Mesendoderm (in vitro differentiated cells): ENCODE measurements around the gene GJC1.

Source experiments
- DNase-seq: peaks from one replicate; pipeline ENCODE4 v3.0.0; 2013
- H2AK5ac ChIP-seq: 2 replicates; pipeline ENCODE4 v1.6.1; 2013; ENCODE audit warnings: low read length, inconsistent platforms
- H2BK120ac ChIP-seq: 2 replicates; pipeline ENCODE4 v1.6.1; 2013; ENCODE audit warnings: low read depth, mild to moderate bottlenecking, low read length, moderate library complexity, mixed read lengths
- H2BK15ac ChIP-seq: replicated peaks from 2 replicates; pipeline ENCODE4 v1.6.1; 2013; ENCODE audit warnings: low read depth, mild to moderate bottlenecking, moderate library complexity
- H2BK5ac ChIP-seq: 2 replicates; pipeline ENCODE4 v1.6.1; 2013; ENCODE audit warnings: low read length, inconsistent platforms
- H3K18ac ChIP-seq: 2 replicates; pipeline ENCODE4 v1.6.1; 2013; ENCODE audit warnings: mild to moderate bottlenecking, low read length, mixed read lengths
- H3K23ac ChIP-seq: one replicate; pipeline ENCODE4 v1.6.1; 2013; ENCODE audit warnings: low read length
- H3K27ac ChIP-seq: 2 replicates; pipeline ENCODE4 v1.5.1; 2013; ENCODE audit warnings: low read depth, mild to moderate bottlenecking, inconsistent platforms, low read length, moderate library complexity
- H3K27me3 ChIP-seq: 2 replicates; pipeline ENCODE4 v1.6.1; 2013; ENCODE audit warnings: low read length, control low read depth, mild to moderate bottlenecking, inconsistent platforms; ENCODE audit not compliant: insufficient read depth, poor library complexity
- H3K36me3 ChIP-seq: 2 replicates; pipeline ENCODE4 v1.6.1; 2013; ENCODE audit warnings: low read length, inconsistent platforms; ENCODE audit not compliant: control insufficient read depth, insufficient read depth
- H3K4ac ChIP-seq: one replicate; pipeline ENCODE4 v1.6.1; 2013; ENCODE audit warnings: low read depth, mild to moderate bottlenecking, low read length, moderate library complexity
- H3K4me1 ChIP-seq: 2 replicates; pipeline ENCODE4 v1.6.1; 2013; ENCODE audit warnings: low read depth, low read length, inconsistent platforms; ENCODE audit not compliant: control insufficient read depth
- H3K4me2 ChIP-seq: 2 replicates; pipeline ENCODE4 v1.6.1; 2013; ENCODE audit warnings: low read length
- H3K4me3 ChIP-seq: 2 replicates; pipeline ENCODE4 v1.5.1; 2013; ENCODE audit warnings: mild to moderate bottlenecking, low read length
- H3K56ac ChIP-seq: one replicate; pipeline ENCODE4 v1.6.1; 2013; ENCODE audit warnings: low read length
- H3K79me1 ChIP-seq: 2 replicates; pipeline ENCODE4 v1.6.1; 2013; ENCODE audit warnings: low read length, inconsistent platforms
- H3K79me2 ChIP-seq: 2 replicates; pipeline ENCODE4 v1.6.1; 2013; ENCODE audit warnings: mild to moderate bottlenecking, low read length; ENCODE audit not compliant: control insufficient read depth, insufficient read depth
- H3K9ac ChIP-seq: 2 replicates; pipeline ENCODE4 v1.6.1; 2013; ENCODE audit warnings: low read length, inconsistent platforms
- H4K5ac ChIP-seq: one replicate; pipeline ENCODE4 v1.6.1; 2013; ENCODE audit warnings: low read length
- H4K8ac ChIP-seq: one replicate; pipeline ENCODE4 v1.6.1; 2013; ENCODE audit warnings: low read depth, mild to moderate bottlenecking, control low read depth, low read length, moderate library complexity
- WGBS: extraction: QIAGEN DNeasy Blood & Tissue Kit; methylation state at CpG from one replicate; pipeline ENCODE4 v1.1.7; 2013; ENCODE audit warnings: low lambda C conversion rate, missing lambda C conversion rate; ENCODE audit not compliant: insufficient coverage; ENCODE audit errors: extremely low coverage; 5-methylcytosine and 5-hydroxymethylcytosine counted together

GJC1 gene

DNA sequence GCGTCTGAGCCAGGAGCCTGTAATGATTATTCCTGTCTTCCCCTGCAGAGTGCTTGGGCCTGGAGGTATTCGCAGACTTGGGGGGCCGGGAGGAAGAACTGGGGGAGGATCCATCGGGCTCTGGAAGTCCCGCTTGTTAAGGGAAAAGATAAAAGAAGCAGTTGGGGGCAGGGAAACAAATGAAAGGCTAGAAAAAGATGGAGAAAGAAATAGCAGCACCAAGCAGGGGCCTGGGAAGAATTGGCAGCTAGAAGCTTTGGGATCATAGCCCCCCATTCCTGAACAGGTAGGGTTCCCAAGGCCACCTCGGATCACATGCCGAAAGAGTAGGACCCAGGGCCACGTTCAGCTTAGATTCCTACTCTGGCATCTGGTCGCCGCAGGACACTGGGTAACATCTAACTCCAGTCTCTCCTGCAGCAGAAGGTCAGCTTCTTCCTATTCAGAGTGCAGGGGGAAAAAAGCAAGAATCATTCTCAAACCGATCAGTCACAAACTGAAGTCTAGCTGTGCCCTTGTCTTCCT, 47.7 kb downstream of the GJC1 start:
- Histone ChIP-seq H4K5ac (no peak overlapping the region), H3K4me3 (no peak overlapping the region), H3K27me3 (no peaks in the 10 kb centered on the region), H3K4me1 (peaks cover 5% of the 10 kb centered on the region), H2BK5ac (no peak overlapping the region), H3K9ac (peak overlapping the region; percentile 32), H3K4ac (no peak overlapping the region), H3K56ac (peak overlapping the region; percentile 69), H3K27ac (no peak overlapping the region), H3K18ac (no peak overlapping the region), H4K8ac (no peak overlapping the region), H3K79me2 (no peaks in the 10 kb centered on the region), H2BK120ac (no peak overlapping the region), H3K23ac (no peak overlapping the region), H2BK15ac (no peak overlapping the region), H3K36me3 (no peaks in the 10 kb centered on the region), H2AK5ac (peak overlapping the region; percentile 22), H3K4me2 (no peak overlapping the region), H3K79me1 (no peaks in the 10 kb centered on the region)
- no peak for DNase-seq
- no CpG with 5 or more reads among the region's 11 CpGs for WGBS

DNA sequence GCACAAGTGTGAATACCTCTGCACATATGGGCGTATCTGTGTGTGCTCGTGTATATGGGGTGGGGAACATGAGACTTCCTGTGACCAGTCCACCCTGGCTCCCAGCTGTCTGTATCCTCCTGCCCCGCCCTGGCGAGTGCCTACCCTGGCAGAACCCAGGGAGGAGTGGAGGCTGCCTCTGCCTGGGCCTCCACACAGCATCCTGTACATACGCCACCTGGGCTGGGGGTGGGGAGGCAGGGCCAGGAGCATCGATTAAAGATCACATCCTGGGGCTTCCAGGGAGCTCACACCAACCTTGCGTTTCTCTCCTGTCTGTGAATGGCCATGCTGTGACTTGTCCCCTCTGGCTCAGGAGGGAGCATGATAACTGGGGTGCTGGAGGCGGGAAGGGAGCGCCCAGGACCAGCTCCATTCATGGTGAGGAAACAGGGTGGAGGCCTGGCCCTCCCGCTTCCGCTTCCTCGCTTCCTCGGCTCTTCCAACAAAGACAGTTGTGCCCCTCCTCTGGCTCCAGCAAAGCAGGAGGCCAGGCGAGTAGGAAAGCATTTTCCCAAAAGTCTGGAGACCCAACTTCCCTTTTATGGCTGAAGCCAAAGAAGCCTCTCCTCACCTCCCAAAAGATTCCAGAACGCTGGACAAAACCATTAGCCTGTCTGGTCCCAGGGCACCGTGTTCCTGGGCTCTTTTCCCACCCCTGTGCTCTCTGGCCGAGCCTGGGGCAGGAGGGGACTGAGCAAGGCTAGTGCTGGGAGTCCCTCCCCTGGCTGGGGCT, 48.3 kb downstream of the GJC1 start:
- Histone ChIP-seq H3K79me2 (no peaks in the 10 kb centered on the region), H3K4me2 (no peak overlapping the region), H2BK5ac (no peak overlapping the region), H4K8ac (no peak overlapping the region), H3K18ac (no peak overlapping the region), H2BK120ac (no peak overlapping the region), H4K5ac (no peak overlapping the region), H2AK5ac (no peak overlapping the region), H3K79me1 (no peaks in the 10 kb centered on the region), H3K36me3 (no peaks in the 10 kb centered on the region), H3K4ac (no peak overlapping the region), H3K27me3 (no peaks in the 10 kb centered on the region), H3K4me3 (no peak overlapping the region), H3K4me1 (peaks cover 5% of the 10 kb centered on the region), H3K9ac (peak overlapping the region; percentile 32), H2BK15ac (no peak overlapping the region), H3K27ac (no peak overlapping the region), H3K23ac (no peak overlapping the region), H3K56ac (peak overlapping the region; percentile 69)
- no CpG with 5 or more reads among the region's 17 CpGs for WGBS
- peak; percentile 58 for DNase-seq

DNA sequence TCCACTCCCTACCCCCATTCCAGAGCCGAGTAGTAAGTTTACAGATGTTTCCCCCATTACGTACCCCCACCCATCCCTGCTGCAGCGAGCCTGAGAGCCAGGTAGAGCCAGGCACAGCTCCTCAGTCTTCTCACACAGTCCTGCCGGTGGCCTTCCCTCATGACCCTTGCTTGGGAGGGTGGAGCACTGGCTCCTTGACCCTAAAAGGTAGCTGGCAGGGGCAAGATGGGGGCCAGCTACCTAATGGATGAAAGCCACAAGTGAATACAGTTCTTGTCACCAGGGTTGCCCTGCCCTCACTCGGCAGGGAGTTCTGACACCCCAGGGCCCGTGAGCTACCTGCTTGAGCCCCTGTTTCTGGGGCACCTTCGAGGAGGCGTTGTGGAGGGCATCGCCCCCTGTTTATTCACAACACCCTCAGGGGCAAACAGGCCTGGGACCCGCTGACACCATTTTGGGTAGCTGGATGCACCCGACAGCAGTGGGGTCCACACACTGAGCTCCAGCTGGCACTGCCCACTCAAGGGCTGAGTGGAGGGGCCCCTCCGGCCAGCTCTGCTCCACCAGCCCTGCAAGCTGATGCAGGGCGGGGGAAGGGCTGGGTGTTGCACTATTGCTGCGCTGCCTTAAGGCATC, 49.1 kb downstream of the GJC1 start:
- H3K4me2 ChIP-seq: no peak overlapping the region
- no CpG with 5 or more reads among the region's 14 CpGs for WGBS
- no peak overlapping the region for H3K18ac ChIP-seq
- H3K9ac ChIP-seq: no peak overlapping the region
- no peak for DNase-seq
- peaks cover 5% of the 10 kb centered on the region for H3K4me1 ChIP-seq
- H3K56ac ChIP-seq: peak overlapping the region; percentile 17
- H3K4me3 ChIP-seq: no peak overlapping the region
- H3K36me3 ChIP-seq: no peaks in the 10 kb centered on the region
- no peaks in the 10 kb centered on the region for H3K79me2 ChIP-seq
- no peak overlapping the region for H3K4ac ChIP-seq
- no peak overlapping the region for H2BK15ac ChIP-seq
- no peaks in the 10 kb centered on the region for H3K27me3 ChIP-seq
- H4K8ac ChIP-seq: no peak overlapping the region
- H4K5ac ChIP-seq: no peak overlapping the region
- no peak overlapping the region for H2BK5ac ChIP-seq
- no peaks in the 10 kb centered on the region for H3K79me1 ChIP-seq
- H3K23ac ChIP-seq: no peak overlapping the region
- no peak overlapping the region for H3K27ac ChIP-seq
- H2AK5ac ChIP-seq: peak overlapping the region; percentile 50
- H2BK120ac ChIP-seq: no peak overlapping the region

DNA sequence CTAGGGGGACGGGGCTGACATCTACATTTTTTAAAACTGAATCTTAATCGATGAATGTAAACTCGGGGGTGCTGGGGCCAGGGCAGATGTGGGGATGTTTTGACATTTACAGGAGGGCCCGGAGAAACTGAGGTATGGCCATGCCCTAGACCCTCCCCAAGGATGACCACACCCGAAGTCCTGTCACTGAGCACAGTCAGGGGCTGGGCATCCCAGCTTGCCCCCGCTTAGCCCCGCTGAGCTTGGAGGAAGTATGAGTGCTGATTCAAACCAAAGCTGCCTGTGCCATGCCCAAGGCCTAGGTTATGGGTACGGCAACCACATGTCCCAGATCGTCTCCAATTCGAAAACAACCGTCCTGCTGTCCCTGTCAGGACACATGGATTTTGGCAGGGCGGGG, 49.9 kb downstream of the GJC1 start:
- Histone ChIP-seq H3K79me2 (no peaks in the 10 kb centered on the region), H3K36me3 (no peaks in the 10 kb centered on the region), H2BK15ac (no peak overlapping the region), H3K4me3 (no peak overlapping the region), H3K18ac (no peak overlapping the region), H3K56ac (no peak overlapping the region), H2BK5ac (no peak overlapping the region), H3K4me1 (peaks cover 5% of the 10 kb centered on the region), H4K8ac (no peak overlapping the region), H3K9ac (no peak overlapping the region), H3K23ac (no peak overlapping the region), H3K4ac (no peak overlapping the region), H2BK120ac (no peak overlapping the region), H3K27ac (no peak overlapping the region), H3K79me1 (no peaks in the 10 kb centered on the region), H3K4me2 (no peak overlapping the region), H3K27me3 (no peaks in the 10 kb centered on the region), H2AK5ac (no peak overlapping the region), H4K5ac (no peak overlapping the region)
- WGBS: no CpG with 5 or more reads among the region's 12 CpGs
- no peak for DNase-seq

DNA sequence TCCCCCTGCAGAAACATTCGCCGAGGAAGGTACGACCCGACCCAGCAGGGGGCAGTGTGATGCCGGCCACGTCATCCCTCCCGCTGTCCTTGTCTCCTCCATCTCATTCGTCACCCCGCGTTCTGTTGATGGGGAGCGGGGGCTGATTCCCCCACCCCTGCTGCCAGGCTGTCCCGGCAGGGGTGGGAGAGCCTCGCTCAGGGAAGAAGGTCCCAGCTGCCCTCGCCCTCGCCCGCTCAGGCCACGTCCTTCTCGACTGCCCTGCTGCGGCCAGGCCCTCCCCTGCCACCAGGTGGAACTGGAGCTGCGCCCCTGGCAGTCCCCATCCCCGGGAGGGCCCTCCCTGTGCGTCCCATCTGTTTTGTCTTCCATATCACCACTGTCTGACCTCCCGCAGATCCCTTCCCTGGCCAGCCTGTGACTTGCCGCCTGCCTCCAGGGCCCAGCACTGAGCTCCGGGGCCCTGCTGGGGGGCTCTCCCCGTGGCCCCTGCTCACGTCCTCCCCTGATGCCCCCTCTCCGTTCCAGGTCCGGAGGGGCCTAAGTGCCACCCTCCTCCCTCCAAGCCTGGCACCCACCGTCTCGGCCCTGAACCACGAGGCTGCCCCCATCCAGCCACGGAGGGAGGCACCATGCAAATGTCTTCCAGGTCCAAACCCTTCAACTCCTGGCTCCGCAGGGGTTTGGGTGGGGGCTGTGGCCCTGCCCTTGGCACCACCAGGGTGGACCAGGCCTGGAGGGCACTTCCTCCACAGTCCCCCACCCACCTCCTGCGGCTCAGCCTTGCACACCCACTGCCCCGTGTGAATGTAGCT, 50.7 kb downstream of the GJC1 start:
- peak; percentile 83 for DNase-seq
- Histone ChIP-seq H3K4me3 (no peak overlapping the region), H3K27me3 (no peaks in the 10 kb centered on the region), H2BK120ac (no peak overlapping the region), H3K9ac (peak overlapping the region; percentile 49), H2BK15ac (no peak overlapping the region), H3K18ac (no peak overlapping the region), H3K56ac (peak overlapping the region; percentile 84), H3K23ac (no peak overlapping the region), H3K4me1 (peaks cover 5% of the 10 kb centered on the region), H3K4me2 (peak overlapping the region; percentile 49), H3K27ac (no peak overlapping the region), H2AK5ac (no peak overlapping the region), H2BK5ac (no peak overlapping the region), H3K79me2 (no peaks in the 10 kb centered on the region), H4K8ac (no peak overlapping the region), H3K79me1 (no peaks in the 10 kb centered on the region), H4K5ac (no peak overlapping the region), H3K4ac (no peak overlapping the region), H3K36me3 (no peaks in the 10 kb centered on the region)
- no CpG with 5 or more reads among the region's 36 CpGs for WGBS
